ENCODE data around the gene DHFR.

DHFR gene

DNA sequence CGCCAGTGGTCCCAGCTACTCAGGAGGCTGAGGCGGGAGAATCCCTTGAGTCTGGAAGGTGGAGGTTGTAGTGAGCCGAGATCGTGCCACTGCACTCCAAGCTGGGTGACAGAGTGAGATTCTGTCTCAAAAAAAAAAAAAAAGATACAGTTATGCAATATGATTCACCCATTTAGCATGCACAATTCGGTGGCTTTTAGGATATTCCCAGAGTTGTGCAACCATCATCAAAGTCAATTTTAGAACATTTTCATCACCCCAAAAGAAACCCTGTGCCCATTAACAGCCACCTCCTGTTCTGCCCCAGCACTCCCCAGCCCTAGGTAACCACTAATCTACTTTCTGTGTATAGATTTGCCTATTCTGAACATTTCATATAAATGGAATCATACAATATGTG lies 4.3 kb upstream of the DHFR start:
- in situ Hi-C loops (cut with MboI; ENCODE audit: low sequenced_read_pairs, unreplicated experiment), result loop anchor here (25.0 kb wide), 2 partner anchors 172 to 547 kb away; partner anchors contain the start of gene FAM151B
- no peak for DNase-seq (ENCODE audit: low spot score)
- TF ChIP-seq, protein P1, sequence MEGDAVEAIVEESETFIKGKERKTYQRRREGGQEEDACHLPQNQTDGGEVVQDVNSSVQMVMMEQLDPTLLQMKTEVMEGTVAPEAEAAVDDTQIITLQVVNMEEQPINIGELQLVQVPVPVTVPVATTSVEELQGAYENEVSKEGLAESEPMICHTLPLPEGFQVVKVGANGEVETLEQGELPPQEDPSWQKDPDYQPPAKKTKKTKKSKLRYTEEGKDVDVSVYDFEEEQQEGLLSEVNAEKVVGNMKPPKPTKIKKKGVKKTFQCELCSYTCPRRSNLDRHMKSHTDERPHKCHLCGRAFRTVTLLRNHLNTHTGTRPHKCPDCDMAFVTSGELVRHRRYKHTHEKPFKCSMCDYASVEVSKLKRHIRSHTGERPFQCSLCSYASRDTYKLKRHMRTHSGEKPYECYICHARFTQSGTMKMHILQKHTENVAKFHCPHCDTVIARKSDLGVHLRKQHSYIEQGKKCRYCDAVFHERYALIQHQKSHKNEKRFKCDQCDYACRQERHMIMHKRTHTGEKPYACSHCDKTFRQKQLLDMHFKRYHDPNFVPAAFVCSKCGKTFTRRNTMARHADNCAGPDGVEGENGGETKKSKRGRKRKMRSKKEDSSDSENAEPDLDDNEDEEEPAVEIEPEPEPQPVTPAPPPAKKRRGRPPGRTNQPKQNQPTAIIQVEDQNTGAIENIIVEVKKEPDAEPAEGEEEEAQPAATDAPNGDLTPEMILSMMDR (IDR thresholded peaks at IDR 0.05; ENCODE audit: borderline replicate concordance, control extremely low read depth, extremely low read depth, insufficient read depth, missing control alignments), result no peak

DNA sequence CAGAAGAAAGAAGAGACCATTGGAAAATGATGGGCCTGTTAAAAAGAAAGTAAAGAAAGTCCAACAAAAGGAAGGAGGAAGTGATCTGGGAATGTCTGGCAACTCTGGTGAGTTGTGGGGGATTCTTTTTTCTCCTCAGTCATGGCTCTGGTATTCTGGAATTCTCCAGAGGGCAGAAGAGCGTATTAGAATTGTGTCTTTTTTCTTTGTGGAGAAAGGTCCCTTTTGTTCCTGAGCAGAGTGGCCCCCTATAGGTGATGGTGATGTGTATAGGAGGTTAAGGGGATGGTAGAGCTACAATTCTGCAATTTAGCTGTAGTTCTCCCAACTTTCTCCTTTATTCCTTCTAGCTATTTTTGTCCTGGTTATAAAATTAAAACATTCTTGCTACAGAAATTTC lies 1.6 kb upstream of the DHFR start:
- in situ Hi-C loops (cut with MboI; ENCODE audit: low sequenced_read_pairs, unreplicated experiment), result loop anchor here (25.0 kb wide), 2 partner anchors 169 to 544 kb away; partner anchors contain the start of gene FAM151B
- no peak for DNase-seq (ENCODE audit: low spot score)
- TF ChIP-seq, protein P1 (IDR thresholded peaks at IDR 0.05; ENCODE audit: borderline replicate concordance, control extremely low read depth, extremely low read depth, insufficient read depth, missing control alignments), result no peak

DNA sequence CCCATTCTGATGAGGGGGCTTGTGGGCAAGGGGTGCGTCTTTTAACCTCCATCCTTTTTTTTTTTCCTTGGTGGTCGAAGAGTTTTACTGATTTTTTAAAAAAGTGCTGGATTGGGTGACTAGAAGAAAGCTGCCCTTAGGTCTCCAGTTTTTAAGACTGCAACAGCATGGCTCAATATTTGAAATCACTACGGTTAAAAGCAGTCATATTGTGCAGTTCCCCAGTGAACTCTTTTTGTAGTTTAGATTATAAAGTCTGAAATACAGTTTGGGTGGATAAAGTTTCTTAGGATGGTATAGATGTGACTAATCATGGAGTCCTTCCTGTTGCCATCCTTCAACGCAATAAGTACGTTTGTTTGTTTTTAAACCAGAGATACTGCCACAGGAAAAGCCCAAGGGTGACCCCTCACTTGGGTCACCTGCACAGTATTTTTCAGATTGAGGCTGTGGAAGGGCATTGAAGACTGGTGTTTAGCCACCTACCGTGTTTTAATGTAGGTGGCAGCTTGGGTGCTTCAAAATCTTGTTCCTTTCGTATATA lies 520 bp upstream of the DHFR start:
- TF ChIP-seq, protein P1 (IDR thresholded peaks at IDR 0.05; ENCODE audit: borderline replicate concordance, control extremely low read depth, extremely low read depth, insufficient read depth, missing control alignments), result no peak
- DNase-seq (ENCODE audit: low spot score), result no peak
- in situ Hi-C loops (cut with MboI; ENCODE audit: low sequenced_read_pairs, unreplicated experiment), result loop anchor here (25.0 kb wide), 2 partner anchors 168 to 543 kb away; partner anchors contain the start of gene FAM151B

DNA sequence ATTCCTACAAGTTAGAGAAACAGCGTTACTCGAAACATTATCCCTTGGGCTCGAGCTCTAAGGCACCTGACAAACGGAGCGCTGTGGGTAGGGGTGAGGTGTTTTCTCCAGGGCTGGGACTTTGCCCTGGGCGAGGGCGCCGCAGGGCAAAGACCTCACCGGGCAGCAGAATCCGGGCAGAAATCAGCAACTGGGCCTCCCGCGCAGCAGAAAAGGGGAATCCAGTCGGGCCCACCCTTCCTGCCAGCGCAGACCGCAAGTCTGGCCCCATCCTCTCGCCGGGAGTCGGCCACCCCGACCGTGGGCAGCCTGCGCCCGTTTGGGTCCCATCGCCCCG lies 761 bp downstream of the DHFR start:
- DNase-seq (ENCODE audit: low spot score), result peak; percentile 40
- TF ChIP-seq, protein P1 (IDR thresholded peaks at IDR 0.05; ENCODE audit: borderline replicate concordance, control extremely low read depth, extremely low read depth, insufficient read depth, missing control alignments), result no peak
- in situ Hi-C loops (cut with MboI; ENCODE audit: low sequenced_read_pairs, unreplicated experiment), result loop anchor here (25.0 kb wide), 2 partner anchors 167 to 542 kb away; partner anchors contain the start of gene FAM151B

DNA sequence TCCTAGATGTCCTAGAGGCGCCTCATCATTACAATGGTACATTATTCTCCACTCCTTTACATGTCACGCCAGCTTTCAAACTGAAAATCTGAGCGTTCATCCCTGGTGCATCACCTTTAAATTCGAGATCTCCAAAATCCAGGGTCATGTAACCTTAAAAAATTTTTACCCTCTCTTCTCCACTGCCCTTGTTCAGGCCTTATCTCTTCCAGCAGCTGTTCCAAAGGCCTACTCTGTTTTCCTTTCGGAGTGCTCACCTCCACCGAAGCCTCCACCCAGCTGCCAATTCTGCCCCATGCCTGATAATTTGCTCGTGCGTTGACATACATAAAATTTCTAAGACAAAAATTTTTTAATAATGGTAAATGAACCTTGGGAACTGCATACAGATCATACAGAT lies 1.3 kb downstream of the DHFR start:
- TF ChIP-seq, protein P1 (IDR thresholded peaks at IDR 0.05; ENCODE audit: borderline replicate concordance, control extremely low read depth, extremely low read depth, insufficient read depth, missing control alignments), result no peak
- in situ Hi-C loops (cut with MboI; ENCODE audit: low sequenced_read_pairs, unreplicated experiment), result loop anchor here (25.0 kb wide), 2 partner anchors 166 to 541 kb away; partner anchors contain the start of gene FAM151B
- DNase-seq (ENCODE audit: low spot score), result no peak

DNA sequence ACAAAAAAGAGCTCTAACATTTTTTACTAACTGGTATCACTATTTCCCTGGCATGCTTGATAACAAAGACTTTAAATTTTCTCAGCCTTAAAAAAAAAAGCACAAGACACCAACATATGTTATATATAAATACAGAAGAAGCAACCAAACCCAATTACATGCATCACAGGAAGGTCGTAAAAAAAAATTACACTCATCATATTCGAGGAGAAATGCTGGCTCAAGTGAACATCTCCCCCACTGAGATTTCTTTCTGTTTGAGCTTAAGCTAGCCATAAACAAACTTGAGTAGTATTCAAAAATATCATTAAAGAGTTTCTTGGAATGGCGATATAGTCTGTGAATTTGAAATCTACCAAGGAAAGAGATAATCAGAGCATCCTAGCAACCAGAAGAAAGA lies 7.9 kb downstream of the DHFR start:
- in situ Hi-C loops (cut with MboI; ENCODE audit: low sequenced_read_pairs, unreplicated experiment), result no loop called here
- TF ChIP-seq, protein P1 (IDR thresholded peaks at IDR 0.05; ENCODE audit: borderline replicate concordance, control extremely low read depth, extremely low read depth, insufficient read depth, missing control alignments), result no peak
- no peak for DNase-seq (ENCODE audit: low spot score)

All from GM13976 (cell line).